Esophagus squamous epithelium (tissue), 4 donors: ENCODE results near the gene WDR73.

Source experiments
- CTCF ChIP-seq, 6 experiments: fragments of 450-650 bp in 4 of 6; fragments of 200-600 bp in 2 of 6; sonication (generic) in 2 of 6; IDR thresholded peaks; one replicate each; pipeline ENCODE4 v1.5.1; 2016 to 2019; ENCODE audit warnings: antibody characterized with exemption in 6 of 6, mild to moderate bottlenecking in 4 of 6, moderate library complexity in 4 of 6
- POLR2A ChIP-seq, 4 donors: fragments of 450-650 bp; IDR thresholded peaks; one replicate each; pipeline ENCODE4 v1.6.1; 2017; ENCODE audit warnings: antibody characterized with exemption in 4 of 4, mild to moderate bottlenecking in 4 of 4, moderate library complexity in 3 of 4

GRCh38 chr15:84599906-84600305 is 54.2 kb downstream of the WDR73 start:
- TF ChIP-seq CTCF (IDR thresholded peaks at IDR 0.05) (no peak), POLR2A (IDR thresholded peaks at IDR 0.05) (no peak)
